Fibroblast of the conjunctiva (primary cell): Measurements from ENCODE around the gene KRTAP2-2.
"Not testable (repeated sequence)": the region's sequence is repeated elsewhere in the genome, so short reads cannot be mapped to it uniquely, and the experiment has no call there.

Experiments
- DNase-seq: peaks from one replicate; pipeline ENCODE4 v3.0.0-alpha.2; 2010; ENCODE audit warnings: low read depth

Gene KRTAP2-2

DNA sequence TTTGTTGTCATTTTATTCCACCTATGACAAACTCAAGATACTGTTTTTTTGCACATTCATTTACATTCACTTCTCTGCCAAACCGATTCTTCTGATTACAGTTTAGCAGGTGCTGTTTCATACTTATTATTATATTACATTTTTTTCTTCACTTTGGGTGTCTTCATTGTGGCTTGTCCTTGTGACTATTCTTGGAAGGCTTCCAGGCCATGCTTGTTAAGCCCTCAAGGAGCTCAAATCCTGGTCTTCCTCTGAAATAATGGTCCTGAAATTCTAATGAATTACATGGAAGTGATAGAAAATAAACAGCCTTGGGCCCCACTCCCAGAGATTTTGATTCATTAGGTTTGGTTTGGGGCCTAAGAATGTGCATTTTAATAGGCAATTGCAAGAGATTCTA lies 9.3 kb upstream of the KRTAP2-2 start:
- DNase-seq: no peak

DNA sequence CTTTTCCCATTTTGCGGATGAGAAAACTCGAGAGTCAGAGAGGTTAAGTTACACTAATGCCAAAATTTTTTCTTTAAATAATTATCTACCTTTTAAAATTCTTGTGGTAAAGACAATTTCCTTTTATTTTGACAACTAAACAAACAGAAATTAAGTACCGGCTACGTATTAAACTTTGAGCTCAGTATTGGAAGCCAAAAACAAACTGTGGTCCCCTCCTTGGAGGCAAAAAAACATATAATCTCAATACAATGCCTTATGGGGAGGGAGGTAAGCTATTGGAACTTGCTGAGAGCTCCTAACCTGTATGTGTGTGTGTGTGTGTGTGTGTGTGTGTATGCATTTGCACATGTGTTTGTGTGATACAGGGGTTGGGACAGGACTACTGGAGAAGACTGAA lies 8.4 kb upstream of the KRTAP2-2 start:
- DNase-seq: no peak

DNA sequence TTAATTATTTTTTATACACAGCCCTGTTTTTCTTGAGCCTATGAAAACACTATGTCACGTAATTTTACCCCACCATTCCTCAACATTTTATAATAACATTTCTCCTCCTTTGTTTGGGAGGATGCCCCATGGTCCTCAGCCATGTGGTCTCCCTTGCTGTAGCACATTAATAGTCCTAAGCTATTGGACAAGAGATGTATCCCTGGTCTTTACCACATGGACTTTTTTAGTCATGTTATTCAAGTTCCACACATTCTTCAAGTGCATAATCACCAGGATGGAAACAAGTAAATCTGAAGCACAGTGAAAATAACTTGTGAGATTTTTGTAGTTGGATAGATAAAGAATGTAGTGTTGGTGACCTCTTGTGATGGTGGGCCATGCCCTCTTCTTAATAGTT lies 6.9 kb upstream of the KRTAP2-2 start:
- peak; percentile 75 for DNase-seq

DNA sequence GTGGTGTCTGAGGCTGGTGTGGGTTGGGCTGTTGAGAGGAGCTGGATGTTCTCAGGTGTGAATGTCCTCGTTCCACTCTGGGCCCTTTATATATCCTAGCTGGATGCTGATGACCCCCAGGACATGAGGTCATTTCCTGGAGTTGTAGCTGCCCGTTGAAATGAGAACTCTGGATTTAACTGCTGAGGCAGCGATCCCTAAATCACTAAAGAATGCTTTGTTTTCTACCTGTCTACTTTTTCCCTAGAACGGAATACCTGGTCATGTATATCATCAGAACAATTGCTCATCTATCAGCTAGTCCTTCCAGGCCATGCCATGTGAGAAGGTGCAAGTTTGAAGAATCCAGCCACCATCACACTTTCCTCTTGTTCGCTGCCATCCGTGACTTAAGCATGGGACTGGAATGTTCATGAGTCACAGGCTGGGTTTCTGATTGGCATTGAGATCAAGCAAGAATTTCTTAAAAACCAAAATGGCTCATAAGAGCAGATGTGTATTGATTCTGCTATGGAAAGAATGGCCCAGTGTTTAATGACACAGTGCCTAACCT lies 5.1 kb upstream of the KRTAP2-2 start, which contains the start of gene KRTAP2-3:
Gene KRTAP2-3, minus strand, starts transcription at position 63 of the 553 bp plus-strand sequence. CDS start 64 bp downstream, outside the sequence.
- peak; percentile 54 for DNase-seq

DNA sequence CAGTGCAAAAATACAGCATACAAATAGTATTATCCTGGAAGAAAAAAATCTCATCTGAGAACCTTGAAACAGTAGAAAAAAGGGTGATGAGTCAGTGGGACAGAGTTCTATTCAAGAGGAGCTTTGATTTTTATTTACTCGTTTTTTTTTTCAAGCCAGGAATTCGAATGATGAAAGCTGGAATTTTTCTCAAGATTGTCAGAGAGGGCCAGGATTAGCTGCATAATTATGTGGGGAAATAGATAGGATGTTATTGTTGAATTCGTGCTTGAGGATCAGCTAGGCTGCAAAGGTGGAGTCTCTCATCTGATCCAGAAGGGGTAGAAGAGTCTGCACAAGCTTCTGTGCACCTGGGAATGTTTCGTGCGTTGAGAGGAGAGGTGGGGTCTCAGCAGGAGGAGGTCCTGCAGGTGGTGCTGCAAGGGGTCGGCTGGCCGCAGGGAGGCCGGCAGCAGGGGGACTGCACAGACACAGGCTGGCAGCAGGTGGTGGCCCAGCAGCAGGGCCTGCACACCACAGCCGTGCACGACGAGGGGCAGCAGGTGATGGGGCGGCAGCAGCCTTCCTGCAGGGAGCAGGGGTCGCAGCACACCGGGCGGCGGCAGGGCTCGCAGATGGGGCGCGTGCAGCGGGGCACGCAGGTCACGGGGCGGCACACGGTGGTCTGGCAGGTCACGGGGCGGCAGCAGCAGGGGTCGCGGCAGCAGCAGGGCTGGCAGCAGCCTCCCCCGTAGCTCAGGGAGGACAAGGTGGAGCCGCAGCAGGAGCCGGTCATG lies 4.4 kb upstream of the KRTAP2-2 start:
- not testable (repeated sequence) for DNase-seq

DNA sequence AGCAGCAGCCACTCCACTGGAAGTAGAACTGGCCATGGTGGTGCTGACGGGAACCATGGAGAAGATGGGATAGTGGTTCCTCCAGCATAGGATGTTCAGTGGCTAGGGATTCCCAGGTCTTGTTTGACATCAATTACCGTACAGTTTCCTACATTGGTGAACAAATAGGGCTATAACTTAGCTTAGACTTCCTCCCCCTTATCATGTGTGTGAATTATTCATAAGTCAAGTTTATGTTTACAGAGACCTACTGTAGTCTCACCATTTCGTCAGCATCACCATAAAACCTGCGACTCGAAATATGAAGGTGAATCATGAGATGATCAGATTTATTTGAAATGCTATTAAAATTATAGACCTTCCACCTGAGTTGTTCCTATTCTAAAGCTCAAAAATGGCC lies 3.7 kb upstream of the KRTAP2-2 start:
- DNase-seq: no peak

DNA sequence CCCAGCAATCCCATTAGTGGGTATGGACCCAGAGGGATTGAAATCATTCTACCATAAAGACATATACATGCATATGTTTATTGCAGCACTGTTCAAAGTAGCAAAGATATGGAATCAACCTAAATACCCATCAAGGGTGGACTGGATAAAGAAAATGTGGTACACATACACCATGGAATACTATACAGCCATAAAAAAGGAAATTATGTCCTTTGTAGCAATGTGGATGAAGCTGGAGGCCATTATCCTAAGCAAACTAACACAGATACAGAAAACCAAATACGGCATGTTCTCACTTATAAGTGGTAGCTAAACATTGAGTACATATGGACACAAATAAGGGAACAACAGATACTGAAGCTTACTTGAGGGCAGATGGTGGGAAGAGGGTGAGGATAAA lies 2.5 kb upstream of the KRTAP2-2 start:
- DNase-seq: no peak

DNA sequence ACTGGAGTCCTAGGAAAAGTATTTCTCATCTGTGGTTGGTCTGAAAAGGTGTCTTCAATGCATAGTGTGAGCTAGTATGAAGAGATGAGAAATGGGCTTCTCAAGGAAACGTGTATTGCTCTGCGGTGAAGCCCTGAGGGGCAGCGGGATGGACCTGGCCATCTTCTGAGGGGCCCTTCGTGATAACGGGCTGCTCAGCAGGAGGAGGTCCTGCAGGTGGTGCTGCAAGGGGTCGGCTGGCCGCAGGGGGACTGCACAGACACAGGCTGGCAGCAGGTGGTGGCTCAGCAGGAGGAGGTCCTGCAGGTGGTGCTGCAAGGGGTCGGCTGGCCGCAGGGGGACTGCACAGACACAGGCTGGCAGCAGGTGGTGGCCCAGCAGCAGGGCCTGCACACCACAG lies 474 bp downstream of the KRTAP2-2 start:
- DNase-seq: not testable (repeated sequence)

DNA sequence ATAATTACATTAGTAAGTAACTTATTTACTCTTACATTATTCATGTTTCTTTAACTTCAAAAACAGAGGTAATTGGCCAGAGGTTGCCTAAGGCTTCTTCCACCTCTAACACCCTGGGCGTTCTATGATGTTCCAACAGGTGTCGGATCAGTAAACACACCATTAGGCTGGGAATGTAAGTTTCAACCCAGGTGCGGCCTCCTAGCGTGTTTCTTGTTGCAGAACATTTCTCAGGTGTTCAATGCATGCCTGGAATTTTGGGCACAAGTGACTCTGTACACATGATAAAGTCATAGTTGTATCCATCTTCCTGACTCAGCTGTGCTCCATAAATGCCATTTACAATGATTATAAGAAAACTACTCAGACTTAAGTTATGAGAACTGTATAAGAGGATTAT lies 1.0 kb downstream of the KRTAP2-2 start:
- DNase-seq: no peak

DNA sequence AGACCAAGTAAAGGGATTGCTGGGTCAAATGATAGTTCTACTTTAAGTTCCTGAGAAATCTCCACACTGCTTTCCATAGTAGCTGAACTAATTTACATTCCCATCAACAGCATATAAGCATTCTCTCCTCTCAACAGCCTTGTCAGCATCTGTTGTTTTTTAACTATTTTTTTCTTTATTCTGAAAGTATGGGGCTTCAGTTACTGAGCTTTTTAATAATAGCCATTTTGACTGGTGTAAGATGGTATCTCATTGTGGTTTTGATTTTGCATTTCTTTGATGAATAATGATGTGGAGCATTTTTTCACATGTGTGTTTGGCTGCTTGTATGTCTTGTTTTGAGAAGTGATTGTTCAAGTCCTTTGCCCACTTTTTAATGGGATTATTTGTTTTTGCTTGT lies 2.5 kb downstream of the KRTAP2-2 start:
- no peak for DNase-seq

DNA sequence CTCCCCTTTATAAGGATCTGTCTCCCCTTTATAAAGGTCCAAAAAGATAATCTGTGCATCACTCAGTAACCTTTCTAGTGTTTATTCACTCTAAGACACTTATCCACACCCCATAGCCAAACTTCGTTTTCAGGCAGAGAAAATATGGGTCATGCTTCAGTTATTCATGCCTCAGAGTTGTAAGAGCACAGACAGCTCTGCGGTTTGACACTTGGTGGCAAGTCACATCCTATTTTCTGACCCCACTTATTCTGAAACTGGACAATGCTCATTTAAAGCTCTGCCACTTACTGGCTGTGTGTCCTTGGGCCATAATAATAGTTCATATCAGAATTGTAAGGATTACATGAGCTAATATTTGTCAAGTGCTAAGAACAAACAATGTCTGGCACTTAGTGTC lies 5.9 kb downstream of the KRTAP2-2 start:
- no peak for DNase-seq

DNA sequence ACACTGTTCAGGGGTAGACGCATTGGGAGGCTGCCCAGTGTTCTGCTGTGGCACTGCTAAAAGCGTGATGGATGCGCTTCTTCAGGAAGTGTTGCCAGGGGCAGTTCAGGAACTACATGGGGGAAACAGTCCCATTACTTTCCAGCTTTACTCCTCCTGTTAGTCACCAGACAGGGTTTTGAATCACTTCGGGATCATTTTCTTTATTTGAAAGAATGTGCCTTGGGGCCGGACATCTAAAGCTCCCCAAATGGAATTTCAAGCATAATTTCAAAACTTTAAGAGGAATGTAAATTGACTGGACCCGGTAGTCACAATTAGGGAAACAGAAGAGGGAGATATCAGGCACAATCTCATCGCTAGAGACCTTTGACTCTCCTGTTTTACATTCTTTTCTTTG lies 6.6 kb downstream of the KRTAP2-2 start:
- no peak for DNase-seq

DNA sequence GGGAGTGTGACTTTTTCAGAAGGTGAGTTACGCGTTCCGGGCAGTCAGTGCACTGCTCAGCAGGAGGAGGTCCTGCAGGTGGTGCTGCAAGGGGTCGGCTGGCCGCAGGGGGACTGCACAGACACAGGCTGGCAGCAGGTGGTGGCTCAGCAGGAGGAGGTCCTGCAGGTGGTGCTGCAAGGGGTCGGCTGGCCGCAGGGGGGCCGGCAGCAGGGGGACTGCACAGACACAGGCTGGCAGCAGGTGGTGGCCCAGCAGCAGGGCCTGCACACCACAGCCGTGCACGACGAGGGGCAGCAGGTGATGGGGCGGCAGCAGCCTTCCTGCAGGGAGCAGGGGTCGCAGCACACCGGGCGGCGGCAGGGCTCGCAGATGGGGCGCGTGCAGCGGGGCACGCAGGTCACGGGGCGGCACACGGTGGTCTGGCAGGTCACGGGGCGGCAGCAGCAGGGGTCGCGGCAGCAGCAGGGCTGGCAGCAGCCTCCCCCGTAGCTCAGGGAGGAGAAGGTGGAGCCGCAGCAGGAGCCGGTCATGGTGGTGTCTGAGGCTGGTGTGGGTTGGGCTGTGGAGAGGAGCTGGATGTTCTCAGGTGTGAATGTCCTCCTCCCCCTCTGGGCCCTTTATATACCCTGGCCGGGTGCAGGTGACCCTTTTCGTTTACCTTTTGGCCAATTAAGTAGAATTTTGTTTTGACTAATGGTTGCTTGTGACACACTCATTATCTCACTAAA lies 8.1 kb downstream of the KRTAP2-2 start, which contains the start of gene KRTAP2-1:
Gene KRTAP2-1, minus strand, starts transcription at position 582 of the 731 bp plus-strand sequence. Its CDS starts 49 bp downstream, at position 533.
- DNase-seq: not testable (repeated sequence)

DNA sequence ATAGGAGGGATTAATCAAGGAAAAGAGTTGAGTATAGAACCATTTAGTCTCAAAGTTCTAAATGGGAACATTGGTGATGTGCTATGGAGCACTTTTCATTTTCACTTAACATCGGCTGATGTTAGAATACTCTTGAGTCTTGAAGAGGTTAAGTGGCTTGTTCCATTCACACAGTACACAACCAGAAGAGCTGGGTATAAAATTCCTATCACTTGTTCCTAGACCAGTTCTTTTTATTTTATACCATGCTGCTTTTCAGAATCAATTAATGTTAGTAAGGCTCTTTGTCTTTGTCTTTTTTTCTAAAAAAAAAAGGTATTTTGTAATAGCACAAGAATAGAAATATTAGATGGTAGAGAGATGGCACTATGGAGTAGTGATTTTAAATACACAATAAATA lies 12.1 kb downstream of the KRTAP2-2 start:
- DNase-seq: no peak

DNA sequence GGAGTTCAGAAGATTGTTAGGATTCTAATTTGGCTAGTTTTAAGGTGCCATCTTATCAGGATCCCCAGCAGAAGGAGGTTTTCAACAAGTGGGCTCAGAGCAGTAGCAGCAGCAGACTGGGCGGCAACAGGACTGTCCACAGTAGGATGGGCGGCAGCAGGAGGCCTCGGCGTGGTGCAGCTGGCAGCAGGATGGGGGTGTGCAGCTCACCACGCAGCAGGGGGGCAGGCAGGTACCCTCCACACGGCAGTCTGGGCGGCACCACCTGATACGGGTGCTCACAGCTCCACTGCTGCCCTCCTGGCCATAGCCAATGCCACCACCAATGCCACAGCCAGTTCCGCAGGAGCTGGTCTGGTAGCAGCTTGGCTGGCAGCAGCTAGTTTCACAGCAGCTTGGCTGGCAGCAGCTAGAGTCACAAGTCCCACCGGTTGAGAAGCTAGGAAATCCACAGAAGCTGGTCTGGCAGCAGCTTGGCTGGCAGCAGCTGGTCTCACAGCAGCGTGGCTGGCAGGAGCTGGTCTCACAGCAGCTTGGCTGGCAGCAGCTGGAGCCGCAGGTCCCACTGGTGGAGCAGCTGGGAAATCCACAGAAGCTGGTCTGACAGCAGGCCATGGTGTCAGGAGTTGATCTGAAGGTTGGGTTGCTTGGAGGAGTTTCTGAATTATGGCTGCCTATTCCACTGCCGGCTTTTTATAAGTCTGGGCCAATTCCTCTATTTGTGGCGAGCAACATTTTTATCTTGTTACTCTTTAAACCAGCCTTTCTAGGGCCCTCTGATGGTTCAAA lies 14.1 kb downstream of the KRTAP2-2 start, which contains the start of gene KRTAP1-1:
Gene KRTAP1-1, minus strand, starts transcription at position 668 of the 789 bp plus-strand sequence. Its CDS starts 53 bp downstream, at position 615.
- not testable (repeated sequence) for DNase-seq

DNA sequence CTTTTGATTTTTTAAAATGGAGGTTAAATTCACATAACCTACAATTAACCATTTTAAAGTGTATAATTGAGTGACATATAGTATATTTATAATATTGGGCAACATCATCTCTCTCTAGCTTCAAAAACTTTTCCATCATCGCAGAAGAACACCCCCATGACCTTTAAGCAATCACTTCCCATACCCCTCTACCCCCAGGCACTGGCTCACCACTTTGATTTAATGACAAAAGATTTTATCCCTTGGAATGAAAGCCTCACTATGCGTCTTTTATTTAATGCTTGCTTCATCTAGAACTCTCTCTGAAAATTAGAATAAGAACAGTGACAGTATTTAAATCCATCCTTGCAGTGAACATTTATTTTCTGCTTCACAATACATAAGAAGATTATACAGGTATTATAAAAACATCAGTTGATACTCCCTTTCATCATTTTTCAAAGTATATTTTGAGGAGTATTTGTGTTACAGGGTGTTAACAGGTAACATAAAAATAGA lies 17.1 kb downstream of the KRTAP2-2 start:
- DNase-seq: no peak

DNA sequence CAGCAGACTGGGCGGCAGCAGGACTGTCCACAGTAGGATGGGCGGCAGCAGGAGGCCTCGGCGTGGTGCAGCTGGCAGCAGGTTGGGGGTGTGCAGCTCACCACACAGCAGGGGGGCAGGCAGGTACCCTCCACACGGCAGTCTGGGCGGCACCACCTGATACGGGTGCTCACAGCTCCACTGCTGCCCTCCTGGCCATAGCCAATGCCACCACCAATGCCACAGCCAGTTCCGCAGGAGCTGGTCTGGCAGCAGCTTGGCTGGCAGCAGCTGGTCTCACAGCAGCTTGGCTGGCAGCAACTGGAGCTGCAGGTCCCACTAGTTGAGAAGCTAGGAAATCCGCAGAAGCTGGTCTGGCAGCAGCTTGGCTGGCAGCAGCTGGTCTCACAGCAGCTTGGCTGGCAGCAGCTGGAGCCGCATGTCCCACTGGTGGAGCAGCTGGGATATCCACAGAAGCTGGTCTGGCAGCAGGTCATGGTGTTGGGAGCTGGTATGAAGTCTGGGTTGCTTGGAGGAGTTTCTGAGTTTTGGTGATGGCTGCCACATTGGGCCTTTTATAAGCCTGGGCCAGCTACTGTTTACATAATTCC lies 20.6 kb downstream of the KRTAP2-2 start, which contains the start of gene KRTAP1-3:
Gene KRTAP1-3, minus strand, starts transcription at position 529 of the 590 bp plus-strand sequence. Its CDS starts 53 bp downstream, at position 476.
- not testable (repeated sequence) for DNase-seq

DNA sequence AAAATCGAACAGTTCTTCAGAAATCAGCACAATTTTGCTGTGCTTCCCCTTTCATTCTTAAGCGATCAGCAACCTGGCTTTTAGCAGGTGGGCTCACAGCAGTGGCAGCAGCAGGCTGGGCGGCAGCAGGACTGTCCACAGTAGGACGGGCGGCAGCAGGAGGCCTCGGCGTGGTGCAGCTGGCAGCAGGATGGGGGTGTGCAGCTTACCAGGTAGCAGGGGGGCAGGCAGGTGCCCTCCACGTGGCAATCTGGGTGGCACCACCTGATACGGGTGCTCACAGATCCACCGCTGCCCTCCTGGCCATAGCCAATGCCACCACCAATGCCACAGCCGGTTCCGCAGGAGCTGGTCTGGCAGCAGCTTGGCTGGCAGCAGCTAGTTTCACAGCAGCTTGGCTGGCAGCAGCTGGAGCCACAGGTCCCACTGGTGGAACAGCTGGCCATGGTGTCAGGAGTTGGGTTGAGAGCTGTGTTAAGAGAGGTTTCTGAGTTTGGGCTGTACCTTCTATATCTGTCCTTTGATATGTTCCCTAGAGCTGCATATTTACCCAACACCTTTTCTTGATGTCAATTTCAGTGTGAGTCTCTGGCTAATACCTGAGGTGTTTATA lies 25.3 kb downstream of the KRTAP2-2 start, which contains the start of gene KRTAP1-4:
Gene KRTAP1-4, minus strand, starts transcription at position 563 of the 613 bp plus-strand sequence. Its CDS starts 117 bp downstream, at position 446.
- DNase-seq: no peak

DNA sequence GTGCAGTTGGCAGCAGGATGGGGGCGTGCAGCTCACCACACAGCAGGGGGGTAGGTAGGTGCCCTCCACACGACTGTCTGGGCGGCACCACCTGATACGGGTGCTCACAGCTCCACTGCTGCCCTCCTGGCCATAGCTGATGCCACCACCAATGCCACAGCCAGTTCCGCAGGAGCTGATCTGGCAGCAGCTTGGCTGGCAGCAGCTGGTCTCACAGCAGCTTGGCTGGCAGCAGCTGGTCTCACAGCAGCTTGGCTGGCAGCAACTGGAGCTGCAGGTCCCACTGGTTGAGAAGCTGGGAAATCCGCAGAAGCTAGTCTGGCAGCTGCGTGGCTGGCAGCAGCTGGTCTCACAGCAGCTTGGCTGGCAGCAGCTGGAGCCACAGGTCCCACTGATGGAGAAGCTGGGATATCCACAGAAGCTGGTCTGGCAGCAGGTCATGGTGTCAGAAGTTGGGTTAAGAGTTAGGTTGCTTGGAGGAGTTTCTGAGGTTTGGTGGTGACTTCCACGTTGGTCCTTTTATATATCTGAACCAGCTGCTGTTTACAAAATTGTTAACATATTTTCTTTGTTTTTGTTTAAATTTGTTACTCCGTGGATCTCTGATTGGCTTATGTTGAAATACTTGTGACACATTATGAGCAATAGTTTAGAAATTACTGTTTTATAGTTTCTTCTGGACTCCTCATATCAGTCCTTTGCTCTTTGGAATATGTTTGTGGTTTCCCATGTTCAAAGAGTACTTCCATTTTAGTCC lies 28.1 kb downstream of the KRTAP2-2 start, which contains the start of gene KRTAP1-5:
Gene KRTAP1-5, minus strand, starts transcription at position 494 of the 757 bp plus-strand sequence. Its CDS starts 53 bp downstream, at position 441.
- DNase-seq: peak; percentile 32

DNA sequence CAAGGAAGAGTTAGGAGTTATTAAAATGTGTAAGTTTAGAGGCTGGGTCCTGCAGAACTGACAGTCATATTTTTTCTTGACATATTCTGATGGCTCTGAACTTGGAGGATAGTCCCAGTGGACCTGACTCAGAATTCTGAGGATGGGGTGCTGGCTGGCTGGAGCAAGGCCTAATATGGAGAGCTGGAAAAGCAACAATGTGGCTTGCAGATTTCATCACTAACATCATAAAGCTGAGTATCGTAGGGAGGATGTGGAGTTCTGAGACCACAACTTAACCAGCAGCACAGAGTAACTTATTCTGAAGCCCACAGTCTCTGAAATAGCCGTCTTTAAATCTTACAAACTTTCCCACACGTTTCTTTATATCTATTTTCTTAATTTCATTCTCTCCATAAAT lies 30.3 kb downstream of the KRTAP2-2 start:
- no peak for DNase-seq
